ENCODE data around the gene JUNB.

DNA sequence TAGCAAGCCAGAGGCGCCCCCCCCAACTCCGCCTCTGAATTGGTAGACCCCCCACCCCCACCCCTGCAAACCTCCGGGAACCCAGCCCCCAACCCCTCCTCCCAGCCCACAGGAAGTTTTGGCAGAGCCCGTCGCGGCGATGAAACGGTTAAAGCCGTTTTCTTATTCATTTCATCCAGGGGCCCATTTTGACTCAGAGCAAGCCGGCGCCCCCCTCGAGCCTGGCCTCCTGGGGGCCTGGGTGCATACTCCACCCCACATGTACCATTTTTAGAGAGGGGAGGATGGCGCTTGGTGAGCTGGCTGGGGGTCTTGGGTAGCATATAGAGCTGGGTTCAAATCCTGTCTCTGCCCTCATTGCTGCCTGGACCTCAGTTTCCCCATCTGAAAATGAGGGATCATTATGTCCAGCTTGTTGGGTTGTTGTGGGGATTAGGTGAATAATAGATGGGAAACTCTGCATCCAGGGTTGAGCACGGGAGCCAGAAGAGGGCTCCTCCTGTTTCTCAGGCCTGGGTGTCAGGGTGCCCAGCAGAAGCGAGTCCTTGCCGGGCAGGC is 7.9 kb upstream of the JUNB start:
- TF ChIP-seq, protein P1, sequence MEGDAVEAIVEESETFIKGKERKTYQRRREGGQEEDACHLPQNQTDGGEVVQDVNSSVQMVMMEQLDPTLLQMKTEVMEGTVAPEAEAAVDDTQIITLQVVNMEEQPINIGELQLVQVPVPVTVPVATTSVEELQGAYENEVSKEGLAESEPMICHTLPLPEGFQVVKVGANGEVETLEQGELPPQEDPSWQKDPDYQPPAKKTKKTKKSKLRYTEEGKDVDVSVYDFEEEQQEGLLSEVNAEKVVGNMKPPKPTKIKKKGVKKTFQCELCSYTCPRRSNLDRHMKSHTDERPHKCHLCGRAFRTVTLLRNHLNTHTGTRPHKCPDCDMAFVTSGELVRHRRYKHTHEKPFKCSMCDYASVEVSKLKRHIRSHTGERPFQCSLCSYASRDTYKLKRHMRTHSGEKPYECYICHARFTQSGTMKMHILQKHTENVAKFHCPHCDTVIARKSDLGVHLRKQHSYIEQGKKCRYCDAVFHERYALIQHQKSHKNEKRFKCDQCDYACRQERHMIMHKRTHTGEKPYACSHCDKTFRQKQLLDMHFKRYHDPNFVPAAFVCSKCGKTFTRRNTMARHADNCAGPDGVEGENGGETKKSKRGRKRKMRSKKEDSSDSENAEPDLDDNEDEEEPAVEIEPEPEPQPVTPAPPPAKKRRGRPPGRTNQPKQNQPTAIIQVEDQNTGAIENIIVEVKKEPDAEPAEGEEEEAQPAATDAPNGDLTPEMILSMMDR (IDR thresholded peaks at IDR 0.05) = no peak
- TF ChIP-seq, protein P2, sequence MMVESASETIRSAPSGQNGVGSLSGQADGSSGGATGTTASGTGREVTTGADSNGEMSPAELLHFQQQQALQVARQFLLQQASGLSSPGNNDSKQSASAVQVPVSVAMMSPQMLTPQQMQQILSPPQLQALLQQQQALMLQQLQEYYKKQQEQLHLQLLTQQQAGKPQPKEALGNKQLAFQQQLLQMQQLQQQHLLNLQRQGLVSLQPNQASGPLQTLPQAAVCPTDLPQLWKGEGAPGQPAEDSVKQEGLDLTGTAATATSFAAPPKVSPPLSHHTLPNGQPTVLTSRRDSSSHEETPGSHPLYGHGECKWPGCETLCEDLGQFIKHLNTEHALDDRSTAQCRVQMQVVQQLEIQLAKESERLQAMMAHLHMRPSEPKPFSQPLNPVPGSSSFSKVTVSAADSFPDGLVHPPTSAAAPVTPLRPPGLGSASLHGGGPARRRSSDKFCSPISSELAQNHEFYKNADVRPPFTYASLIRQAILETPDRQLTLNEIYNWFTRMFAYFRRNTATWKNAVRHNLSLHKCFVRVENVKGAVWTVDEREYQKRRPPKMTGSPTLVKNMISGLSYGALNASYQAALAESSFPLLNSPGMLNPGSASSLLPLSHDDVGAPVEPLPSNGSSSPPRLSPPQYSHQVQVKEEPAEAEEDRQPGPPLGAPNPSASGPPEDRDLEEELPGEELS (CRISPR knock-in tag; IDR thresholded peaks at IDR 0.05) = no peak
- no peak for TF ChIP-seq FOXK1 (CRISPR knock-in tag; IDR thresholded peaks at IDR 0.05)

Measured in WTC11 (cell line).